Activated naive CD4-positive, alpha-beta T cell (primary cell): ENCODE measurements around the gene ZMAT5.

Source experiments
- DNase-seq, 4 experiments: peaks; one replicate each; lab custom pipeline; 2025; lab: John Stamatoyannopoulos, UW

The ZMAT5 gene

DNA sequence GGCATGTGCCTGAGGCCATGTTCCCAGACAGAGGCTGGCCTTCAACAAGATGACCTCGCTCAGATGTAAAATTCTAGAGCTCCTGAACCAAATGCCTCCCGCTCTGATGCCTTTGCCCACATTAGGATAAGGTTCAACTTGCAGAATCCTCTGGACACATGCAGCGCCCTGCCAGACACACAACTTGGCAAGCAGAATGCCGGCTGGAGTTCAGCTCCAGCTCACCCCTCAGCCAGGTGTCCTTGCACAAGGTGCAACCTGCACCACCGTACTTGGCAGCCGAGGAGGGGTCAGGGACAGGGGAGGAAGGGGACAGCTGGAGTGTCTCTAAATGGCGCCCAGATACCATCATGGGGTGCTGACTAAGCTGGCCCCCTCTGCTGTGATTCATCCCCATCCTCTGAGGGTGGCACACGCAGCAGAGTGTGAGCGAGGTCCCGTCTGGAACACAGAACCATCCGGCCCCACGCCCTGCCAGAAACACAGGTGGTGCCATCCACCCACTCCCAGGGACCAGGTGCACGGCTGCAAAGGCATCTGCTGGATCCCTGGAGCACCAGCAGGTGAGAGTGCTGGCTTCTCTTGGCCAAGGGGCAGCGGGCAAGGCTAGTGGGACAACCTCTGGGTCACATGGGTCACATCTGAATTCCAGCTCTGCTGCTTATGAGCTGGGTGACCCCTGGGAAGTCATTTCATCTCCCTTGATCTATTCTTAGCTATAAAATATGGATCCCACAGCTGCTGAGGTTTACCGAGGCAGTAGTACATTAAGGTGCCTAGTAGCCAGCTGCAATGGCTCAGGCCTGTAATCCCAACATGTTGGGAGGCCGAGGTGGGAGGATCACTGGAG lies 12.8 kb downstream of the ZMAT5 start:
- no peak for DNase-seq

- DNase-seq = no peak
Measured at GRCh38 chr22:29751669-29752068, 15.1 kb downstream of the ZMAT5 start.

DNA sequence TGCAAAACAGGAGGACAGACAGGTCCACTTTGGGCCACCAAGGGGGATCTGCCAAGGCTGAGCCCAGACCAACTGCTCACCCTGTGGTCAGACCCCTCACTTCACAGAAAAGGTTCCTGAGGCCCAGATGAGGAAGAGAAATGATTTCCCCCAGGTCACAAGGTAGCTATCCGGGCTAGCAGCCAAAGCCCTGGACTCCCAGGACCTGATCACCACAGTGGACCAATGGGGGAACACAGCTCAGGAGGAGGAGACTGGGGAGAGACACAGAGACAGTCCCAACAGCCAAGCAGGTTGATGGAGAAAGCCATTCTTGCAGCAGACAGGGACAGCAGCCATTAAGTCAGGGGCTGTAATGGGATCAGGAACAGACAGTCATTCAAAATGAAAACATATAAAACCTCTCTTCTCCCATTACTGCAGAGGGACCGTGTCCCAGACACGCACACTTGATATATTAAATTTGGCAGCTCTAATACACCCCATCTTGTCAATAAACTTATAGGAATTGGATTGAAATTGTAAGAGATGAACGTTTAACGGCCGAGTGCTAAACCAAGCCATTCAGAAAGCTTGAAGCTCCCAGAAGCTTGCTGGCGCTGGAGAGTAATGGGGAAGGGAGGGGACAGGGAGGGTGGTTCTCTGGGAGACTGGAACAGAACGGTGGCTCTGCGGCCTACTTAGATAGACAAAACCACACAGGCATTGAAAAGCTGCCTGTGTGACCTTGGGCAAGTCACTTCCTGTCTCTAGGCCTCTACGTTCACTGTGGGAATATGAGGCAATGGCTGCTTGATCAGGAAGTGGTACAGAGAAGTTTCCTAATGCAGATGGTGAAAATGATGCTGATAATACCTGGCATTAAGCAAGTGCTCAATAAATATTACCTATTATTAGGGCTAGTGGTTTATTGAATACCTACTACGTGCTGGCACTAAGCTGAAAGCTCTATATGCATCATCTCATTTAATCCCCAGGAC lies 16.0 kb downstream of the ZMAT5 start:
- no peak for DNase-seq

DNA sequence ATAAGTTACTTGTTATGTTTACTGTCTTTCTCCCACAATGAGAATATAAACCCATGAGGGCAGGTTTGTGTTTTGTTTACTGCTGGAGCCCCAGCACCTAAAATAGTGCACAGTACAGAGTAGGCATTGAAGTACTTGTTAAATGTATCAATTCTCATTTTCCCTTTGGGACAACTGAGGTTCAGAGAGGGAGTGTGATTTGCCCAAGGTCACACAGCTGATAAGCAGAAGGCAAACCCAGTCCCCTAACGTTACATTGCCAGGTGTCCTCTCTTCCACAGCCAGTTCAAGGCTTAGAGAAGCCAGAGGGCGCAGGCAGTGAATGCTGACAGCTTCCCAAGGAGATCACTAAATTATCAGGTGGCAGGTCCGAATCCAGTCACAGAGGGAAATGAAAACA lies 16.8 kb downstream of the ZMAT5 start:
- DNase-seq = no peak

GRCh38 chr22:29748248-29748893 lies 18.4 kb downstream of the ZMAT5 start:
- DNase-seq = no peak

GRCh38 chr22:29747832-29748231 lies 19.0 kb downstream of the ZMAT5 start:
- no peak for DNase-seq

GRCh38 chr22:29744902-29745301 lies 21.9 kb downstream of the ZMAT5 start:
- DNase-seq = no peak

DNA sequence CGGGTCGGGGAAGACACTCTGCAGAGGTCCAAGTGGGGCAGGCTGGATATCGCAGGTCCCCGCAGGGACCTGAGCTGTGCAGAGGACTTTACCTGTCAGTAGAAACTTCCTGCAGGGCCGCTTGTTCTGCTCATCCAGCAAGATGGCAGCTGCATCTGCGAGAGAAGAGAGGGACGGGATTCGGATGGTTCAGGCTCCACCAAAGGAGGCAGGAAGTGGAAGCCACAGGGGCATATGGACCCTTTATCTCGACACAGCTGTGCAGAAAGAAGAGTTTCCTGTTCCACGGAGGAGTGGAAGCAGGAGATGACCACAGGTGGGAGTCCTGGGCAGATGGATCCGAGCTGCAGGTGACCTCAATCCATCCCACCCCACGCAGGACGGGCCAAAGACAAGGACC lies 24.5 kb downstream of the ZMAT5 start:
- no peak for DNase-seq

DNA sequence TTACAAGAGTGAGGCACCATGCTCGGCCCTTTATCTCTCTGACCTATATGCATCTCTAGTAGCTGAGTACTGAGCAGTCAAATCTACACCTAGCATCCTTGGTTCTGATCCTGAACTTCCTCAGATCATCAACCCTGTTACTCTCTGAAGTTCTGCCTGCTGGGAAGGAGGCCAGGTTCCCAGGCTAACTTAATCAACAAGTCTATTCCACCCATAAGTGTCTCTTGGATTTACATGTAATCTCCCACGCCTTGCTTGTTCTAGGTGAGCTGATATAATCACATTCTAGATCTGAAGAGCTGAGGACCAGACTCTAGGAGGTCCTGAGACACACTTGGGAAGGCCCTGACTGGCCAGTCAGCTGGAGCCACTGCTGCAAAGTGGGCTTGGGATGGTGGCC lies 24.9 kb downstream of the ZMAT5 start:
- DNase-seq = no peak

- no peak for DNase-seq
Measured at GRCh38 chr22:29740216-29740615, 26.6 kb downstream of the ZMAT5 start.

DNA sequence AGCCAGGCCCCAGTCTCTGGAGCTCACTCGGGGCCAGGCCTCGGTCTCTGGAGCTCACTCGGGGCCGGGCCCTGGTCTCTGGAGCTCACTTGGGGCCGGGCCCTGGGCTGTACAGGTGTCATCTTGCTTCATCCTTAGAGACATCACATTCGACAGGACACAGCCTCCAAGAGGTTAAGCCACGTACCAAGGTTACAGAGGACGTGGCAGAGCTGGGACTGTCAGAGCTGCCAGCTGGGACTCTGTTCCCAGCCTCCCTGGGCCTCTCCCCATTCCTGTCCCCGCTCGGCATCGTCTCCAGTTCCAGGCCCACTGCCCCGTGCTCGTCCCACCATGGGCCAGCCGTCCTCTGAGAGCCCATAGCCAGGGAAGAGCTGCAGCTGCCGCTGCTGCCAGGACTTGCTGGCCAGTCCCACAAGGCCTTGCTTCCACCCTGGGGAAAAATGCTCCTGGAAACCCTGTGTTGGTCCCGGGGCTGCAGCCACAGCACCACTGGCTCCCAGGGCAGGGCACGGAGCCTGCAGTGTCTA lies 27.4 kb downstream of the ZMAT5 start:
- DNase-seq = no peak

DNA sequence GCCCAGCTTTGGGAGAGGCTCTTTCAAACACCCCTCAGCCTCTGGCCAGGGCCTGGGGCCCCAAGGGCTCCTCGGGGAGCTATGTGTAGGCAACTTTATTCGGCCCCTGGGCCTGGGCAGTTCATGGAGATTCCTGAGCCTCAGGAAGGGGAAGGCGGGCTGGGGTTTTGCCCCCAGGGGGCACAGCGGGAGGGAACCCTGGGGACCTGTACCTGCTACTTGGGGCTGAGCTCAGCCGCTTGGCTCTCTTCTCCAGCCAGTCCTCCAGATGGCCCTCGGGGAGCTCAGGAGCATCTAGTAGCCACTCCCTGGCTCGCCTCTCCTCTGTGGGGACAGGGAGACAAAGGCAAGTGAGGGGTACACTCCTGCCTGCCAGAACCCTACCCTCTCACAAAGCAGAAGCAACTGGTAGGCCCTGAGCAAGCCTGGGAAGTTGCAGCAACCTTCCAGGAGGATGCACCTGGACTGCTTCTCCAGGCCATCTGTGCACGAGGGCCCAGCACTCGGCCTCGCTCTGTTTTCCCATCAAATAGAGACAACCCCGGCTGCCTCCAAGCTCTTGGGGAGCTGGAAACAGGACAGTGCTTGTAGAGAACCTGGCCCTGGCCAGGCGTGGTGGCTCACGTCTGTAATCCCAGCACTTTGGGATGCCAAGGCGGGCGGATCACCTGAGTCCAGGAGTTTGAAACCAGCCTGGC lies 28.5 kb downstream of the ZMAT5 start:
- DNase-seq = no peak

- no peak for DNase-seq
Measured at GRCh38 chr22:29737251-29738117, 29.3 kb downstream of the ZMAT5 start.

GRCh38 chr22:29735416-29735815 lies 31.4 kb downstream of the ZMAT5 start:
- DNase-seq = no peak

DNA sequence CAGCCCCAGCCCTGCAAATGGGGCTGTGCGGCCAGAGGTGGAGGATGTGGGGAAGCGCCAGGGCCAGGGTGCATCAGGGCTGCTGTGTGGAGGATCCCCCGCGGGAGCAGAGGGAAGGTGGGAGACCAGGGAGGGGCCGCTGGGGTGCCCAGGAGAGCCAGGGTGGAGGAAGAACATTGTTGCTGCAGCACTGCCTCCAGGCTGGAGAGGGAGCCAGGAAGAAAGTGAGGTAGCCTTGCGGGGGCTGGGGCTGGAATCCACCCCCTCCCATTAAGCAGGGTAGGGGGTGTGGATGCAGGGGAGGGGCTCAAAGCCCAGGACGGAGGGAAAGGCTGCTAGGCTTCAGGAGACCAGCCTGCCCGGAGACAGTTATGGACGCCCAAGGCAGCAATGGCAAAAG lies 32.0 kb downstream of the ZMAT5 start:
- DNase-seq = no peak

DNA sequence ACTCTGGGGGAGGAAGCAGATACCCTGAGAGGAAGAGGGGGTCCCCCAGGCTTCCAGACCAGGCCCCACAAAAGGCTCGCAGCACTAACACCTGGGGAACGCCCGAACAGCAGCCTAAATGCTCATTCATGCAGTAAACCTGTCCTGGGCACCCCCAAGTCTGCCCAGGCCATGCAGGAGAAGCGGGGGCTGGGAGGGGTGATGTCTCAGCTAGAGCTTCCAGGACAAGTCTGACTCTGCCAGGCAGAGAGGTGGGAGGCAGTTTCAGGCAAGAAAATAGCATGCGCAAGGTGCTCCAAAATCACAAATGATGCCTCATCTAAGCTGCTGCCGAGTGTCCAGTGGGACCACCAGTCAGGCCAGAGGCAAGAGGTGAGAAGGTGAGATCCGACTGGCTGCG lies 32.4 kb downstream of the ZMAT5 start:
- DNase-seq = no peak

DNA sequence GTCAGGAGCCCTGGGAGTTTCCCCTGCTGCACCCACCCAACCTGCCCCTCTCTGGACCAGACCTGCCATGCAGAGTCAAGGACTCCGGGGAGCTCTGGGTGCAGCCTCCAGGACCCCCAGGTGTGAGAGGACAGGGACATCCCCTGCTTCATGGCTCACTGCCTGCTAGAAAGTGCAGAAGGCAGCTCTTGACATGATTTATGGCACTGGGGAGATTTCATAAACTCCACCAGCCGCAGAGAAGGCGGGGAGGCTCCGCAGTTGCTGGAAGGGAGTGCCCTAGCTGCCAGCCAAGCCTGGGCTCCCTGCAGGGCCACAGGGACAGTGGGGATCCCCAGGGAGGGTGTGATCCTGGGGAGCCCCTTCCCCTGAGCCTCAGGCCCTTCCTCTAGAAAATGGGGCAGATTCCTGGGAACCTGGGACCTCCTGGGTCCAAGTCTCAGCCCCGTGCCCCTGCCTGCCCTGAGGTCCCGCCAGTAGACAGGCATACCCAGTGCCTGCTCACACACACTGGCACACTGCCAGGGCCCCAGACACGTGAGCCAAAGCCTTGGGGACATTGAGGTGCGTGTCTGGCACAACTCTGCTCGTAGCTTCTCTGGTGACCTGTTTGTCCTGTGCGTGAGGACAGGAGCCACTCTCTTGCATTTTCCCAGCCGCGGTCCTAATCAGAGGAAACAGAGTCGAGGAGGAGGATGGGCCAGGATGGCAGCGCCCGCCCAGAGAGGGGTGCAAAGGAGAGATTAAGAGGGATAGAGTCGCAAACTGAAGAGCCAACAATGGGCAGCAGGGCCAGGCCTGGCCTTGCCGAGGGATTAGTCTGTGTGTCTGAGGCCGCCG lies 33.2 kb downstream of the ZMAT5 start:
- no peak for DNase-seq

- DNase-seq = no peak
Measured at GRCh38 chr22:29732883-29733282, 33.9 kb downstream of the ZMAT5 start.

- no peak for DNase-seq
Measured at GRCh38 chr22:29731058-29731850, 35.6 kb downstream of the ZMAT5 start.
